SK-N-SH (cell line): ENCODE data around the gene TPH1.

ENCODE experiments used
- CTCF ChIP-seq: fragments of 200-600 bp; sonication (generic); IDR thresholded peaks from 2 replicates; pipeline ENCODE4 v1.6.1; 2017; ENCODE audit warnings: antibody characterized with exemption, mild to moderate bottlenecking, moderate library complexity
- EP300 ChIP-seq, 2 experiments: IDR thresholded peaks; 2 replicates each; pipeline versions ENCODE4 v1.4.0 to v1.6.1; 2012; ENCODE audit warnings: borderline replicate concordance in 1 of 2, low read depth in 1 of 2, low read length in 1 of 2
- GABPA ChIP-seq: IDR thresholded peaks from 2 replicates; pipeline ENCODE4 v1.4.0; 2012; ENCODE audit warnings: low read depth, mild to moderate bottlenecking
- MAX ChIP-seq: IDR thresholded peaks from 2 replicates; pipeline ENCODE4 v1.4.0; 2012; ENCODE audit warnings: low read depth
- POLR2AphosphoS5 ChIP-seq: IDR thresholded peaks from 2 replicates; pipeline ENCODE4 v1.6.1; 2012; ENCODE audit warnings: low read depth, low read length
- SMC3 ChIP-seq: IDR thresholded peaks from 2 replicates; pipeline ENCODE4 v1.6.1; 2012; ENCODE audit warnings: low read depth, low read length, improper control_type of control experiment
- TAF1 ChIP-seq: IDR thresholded peaks from 2 replicates; pipeline ENCODE4 v1.6.1; 2012; ENCODE audit warnings: low read depth, mild to moderate bottlenecking, low read length, moderate library complexity, borderline replicate concordance
- USF2 ChIP-seq: fragments of 150-350 bp; IDR thresholded peaks from 2 replicates; pipeline ENCODE4 v1.6.1; 2017; ENCODE audit warnings: antibody characterized with exemption, low read length, low read depth, borderline replicate concordance
- YY1 ChIP-seq: IDR thresholded peaks from 2 replicates; pipeline ENCODE4 v1.4.0; 2012; ENCODE audit warnings: low read depth, mild to moderate bottlenecking

GRCh38 chr11:18014876-18015275 is 31.2 kb downstream of the TPH1 start:
- TF ChIP-seq CTCF (no peak), GABPA (no peak), YY1 (no peak), USF2 (no peak), TAF1 (no peak), EP300 (IDR thresholded peaks at IDR 0.05; ENCODE audit: borderline replicate concordance in 1 of 2, low read depth in 1 of 2, low read length in 1 of 2) (no peak), POLR2AphosphoS5 (no peak), SMC3 (no peak), MAX (no peak)
